BJ (cell line): ENCODE measurements around the gene DHH. TPM values are rescaled to one million over a fixed set of nuclear protein-coding genes. Genes with fewer than 3 reads are reported as not detected.

Experiments used
- CTCF ChIA-PET: fragments of 350-600 bp; formaldehyde crosslinking; extraction: SDS; loops from one replicate; lab custom pipeline; 2021; ENCODE audit warnings: antibody characterized with exemption, inconsistent platforms; lab: Yijun Ruan, JAX
- POLR2A ChIA-PET: fragments of 300-600 bp; sonication (Branson Sonifier 250); formaldehyde crosslinking; extraction: SDS; loops from one replicate; lab custom pipeline; 2021; ENCODE audit warnings: antibody characterized with exemption; lab: Charles Lee
- DNase-seq: peaks from one replicate; pipeline ENCODE4 v3.0.0-alpha.2; 2011; ENCODE audit warnings: low read depth
- H3K27me3 ChIP-seq: 2 replicates; pipeline ENCODE4 v1.6.0; 2011; ENCODE audit warnings: low read length; ENCODE audit not compliant: control insufficient read depth, insufficient read depth
- H3K36me3 ChIP-seq: 2 replicates; pipeline ENCODE4 v1.5.1; 2011; ENCODE audit warnings: low read length; ENCODE audit not compliant: control insufficient read depth, insufficient read depth
- H3K4me3 ChIP-seq: 2 replicates; pipeline ENCODE4 v1.5.1; 2011; ENCODE audit warnings: low read depth, mild to moderate bottlenecking, control low read depth, low read length
- polyA plus RNA-seq: library from polyadenylated mRNA; depleted of rRNA; stranded (reverse); fragments of >200 nt; gene quantifications from 2 replicates; pipeline ENCODE4 v1.2.3, GENCODE V29; 2011
- TF ChIP-seq, protein P1 (sequence below): IDR thresholded peaks from 2 replicates; pipeline ENCODE4 v1.5.1; 2011; ENCODE audit warnings: low read depth, mild to moderate bottlenecking, control low read depth, inconsistent platforms, low read length, moderate library complexity; ENCODE audit not compliant: insufficient read depth

The DHH gene
- polyA plus RNA-seq, 1 experiment, result not detected

DNA sequence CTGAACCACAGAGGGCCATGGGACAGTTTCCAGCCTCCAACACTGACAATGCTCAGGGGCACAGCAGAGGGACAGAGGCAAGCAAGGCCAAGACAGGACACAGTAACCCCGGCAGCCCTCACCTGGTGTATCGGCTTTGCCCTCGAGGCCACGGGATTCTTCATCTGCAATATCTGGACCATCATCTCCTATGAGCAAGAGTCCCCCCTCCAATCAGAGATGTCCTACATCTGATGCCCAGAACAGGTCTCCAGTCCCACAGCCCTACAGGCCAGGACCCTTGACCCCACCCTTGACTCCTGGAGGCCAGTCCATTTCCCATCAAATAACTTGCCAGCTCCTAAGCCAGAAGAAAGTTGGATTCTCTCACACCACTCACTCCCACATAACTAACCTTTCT lies 51.4 kb downstream of the DHH start:
- TF ChIP-seq, protein P1, sequence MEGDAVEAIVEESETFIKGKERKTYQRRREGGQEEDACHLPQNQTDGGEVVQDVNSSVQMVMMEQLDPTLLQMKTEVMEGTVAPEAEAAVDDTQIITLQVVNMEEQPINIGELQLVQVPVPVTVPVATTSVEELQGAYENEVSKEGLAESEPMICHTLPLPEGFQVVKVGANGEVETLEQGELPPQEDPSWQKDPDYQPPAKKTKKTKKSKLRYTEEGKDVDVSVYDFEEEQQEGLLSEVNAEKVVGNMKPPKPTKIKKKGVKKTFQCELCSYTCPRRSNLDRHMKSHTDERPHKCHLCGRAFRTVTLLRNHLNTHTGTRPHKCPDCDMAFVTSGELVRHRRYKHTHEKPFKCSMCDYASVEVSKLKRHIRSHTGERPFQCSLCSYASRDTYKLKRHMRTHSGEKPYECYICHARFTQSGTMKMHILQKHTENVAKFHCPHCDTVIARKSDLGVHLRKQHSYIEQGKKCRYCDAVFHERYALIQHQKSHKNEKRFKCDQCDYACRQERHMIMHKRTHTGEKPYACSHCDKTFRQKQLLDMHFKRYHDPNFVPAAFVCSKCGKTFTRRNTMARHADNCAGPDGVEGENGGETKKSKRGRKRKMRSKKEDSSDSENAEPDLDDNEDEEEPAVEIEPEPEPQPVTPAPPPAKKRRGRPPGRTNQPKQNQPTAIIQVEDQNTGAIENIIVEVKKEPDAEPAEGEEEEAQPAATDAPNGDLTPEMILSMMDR, result no peak
- no peak for DNase-seq
- ChIA-PET POLR2A (no interaction called here), CTCF (interaction anchor here (0.9 to 3.9 kb wide), 7 partner anchors 9 to 50 kb away, joined by 3 to 33 read pairs (median 4); no protein-coding TSS in a partner anchor)
- Histone ChIP-seq H3K36me3 (peaks cover 70% of the 10 kb centered on the region), H3K4me3 (no peak overlapping the region), H3K27me3 (no peaks in the 10 kb centered on the region)

DNA sequence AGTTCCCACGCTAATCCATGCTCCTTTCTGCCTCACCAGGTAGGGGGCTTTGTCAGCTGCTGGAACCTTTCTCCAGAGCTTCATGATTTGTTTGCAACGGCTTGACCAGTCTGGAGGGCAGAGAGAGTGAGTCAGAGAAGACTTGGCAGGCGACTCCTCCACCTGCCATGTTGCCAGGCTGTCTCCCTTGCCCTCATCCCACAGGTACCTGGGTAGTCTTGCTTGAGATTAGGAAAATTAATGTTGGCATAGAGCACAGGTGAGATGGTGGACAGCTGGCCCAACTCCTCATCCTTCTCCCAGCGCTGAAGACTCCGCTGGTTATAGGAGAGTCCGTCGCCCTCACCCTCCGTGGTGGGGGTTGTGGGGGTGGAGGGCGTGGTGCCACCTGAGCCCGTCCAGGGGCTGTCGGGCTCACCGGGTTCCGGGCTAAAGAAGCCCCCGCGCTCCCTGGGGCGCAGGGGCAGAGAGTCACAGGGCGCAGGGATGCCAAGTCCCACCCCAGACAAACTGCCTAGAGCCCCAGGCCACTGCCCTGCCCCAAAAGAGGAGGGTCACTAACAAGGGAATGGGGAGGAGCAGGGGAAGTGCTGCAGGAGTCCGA lies 52.6 kb downstream of the DHH start:
- POLR2A ChIA-PET, result no interaction called here
- no peak overlapping the region for H3K4me3 ChIP-seq

DNA sequence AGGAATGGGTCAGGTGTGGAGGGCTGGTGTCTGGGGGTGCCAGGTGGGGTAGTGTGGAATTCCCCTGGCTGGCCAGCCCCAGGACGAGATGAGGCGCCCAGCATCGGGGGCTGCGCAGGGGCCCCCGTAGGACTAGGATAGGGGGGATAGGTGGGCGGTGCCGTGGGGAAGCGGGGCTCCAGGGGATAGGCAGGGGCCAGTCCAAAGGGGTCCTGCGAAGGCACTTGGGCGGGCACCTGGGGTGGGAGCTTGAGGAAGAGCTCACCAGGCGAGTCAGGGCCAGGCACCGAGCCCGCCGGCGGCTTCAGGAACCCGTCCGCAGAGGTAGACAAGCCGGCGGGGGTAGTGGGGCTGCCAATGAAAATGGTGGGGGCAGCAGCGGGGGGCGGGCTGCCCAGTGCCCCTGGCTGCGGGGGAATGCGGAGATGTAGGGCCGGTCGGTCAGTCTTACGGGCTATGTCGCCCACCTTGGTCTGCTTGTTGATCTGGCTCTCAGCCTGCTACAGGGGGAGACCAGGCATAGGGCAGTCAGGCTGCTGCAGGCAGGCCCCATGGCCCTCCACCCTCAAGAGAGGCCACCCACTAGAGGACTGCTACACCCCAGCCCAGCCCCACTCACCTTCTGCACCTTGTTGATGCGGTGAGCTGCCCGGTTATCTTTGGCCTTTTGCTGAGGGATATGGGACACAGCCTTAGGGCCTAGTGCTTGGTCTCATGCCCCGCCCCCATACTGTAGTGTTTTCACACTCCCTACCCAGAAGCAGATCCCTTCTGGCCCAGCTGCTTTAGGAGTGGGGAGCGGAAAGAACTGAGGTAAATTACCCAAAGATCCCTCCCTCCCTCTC lies 53.3 kb downstream of the DHH start:
- Histone ChIP-seq H3K36me3 (peaks cover 79% of the 10 kb centered on the region), H3K27me3 (no peaks in the 10 kb centered on the region), H3K4me3 (no peak overlapping the region)
- ChIA-PET CTCF (interaction anchor here (2.9 kb wide), 1 partner anchor 17 kb away, joined by 12 read pairs; no protein-coding TSS in a partner anchor), POLR2A (no interaction called here)
- TF ChIP-seq, protein P1, result no peak
- DNase-seq, result no peak

More for the DNA sequence above, 52.6 kb downstream of the DHH start:
- Histone ChIP-seq H3K36me3 (peaks cover 80% of the 10 kb centered on the region), H3K27me3 (no peaks in the 10 kb centered on the region)
- TF ChIP-seq, protein P1, result no peak
- DNase-seq, result no peak
- CTCF ChIA-PET, result interaction anchor here (2.9 kb wide), 1 partner anchor 16 kb away, joined by 12 read pairs; no protein-coding TSS in a partner anchor

DNA sequence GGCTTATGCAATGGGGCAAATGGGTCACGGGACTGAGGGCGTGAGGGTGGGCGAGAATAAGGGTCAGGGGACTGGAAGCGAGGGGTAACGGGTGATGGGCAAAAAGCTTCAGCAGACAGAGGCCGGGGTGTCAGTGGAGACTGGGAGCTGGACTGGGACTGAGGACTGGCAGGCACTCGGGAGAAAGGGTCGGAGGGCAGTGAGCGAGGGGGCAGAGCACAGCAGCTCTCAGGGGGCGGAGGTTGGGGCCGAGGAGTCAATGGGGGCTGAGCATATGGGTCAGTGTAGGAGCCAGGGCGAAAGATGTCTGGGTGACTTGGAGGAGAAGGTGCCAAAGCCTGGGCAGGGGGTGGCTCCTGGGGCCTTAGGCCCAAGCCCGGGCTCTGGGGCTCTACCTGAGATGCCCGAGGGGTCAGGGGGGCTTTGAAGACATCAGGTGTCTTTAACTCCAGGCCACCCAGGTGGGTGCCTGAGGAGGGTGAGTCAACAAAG lies 54.2 kb downstream of the DHH start:
- CTCF ChIA-PET, result no interaction called here
- DNase-seq, result no peak
- no peak overlapping the region for H3K4me3 ChIP-seq
- POLR2A ChIA-PET, result no interaction called here
- TF ChIP-seq, protein P1, result no peak
- peaks cover 73% of the 10 kb centered on the region for H3K36me3 ChIP-seq
- no peaks in the 10 kb centered on the region for H3K27me3 ChIP-seq
